ENCODE results near the gene GCSAM. TPM values are rescaled to one million over a fixed set of nuclear protein-coding genes. Genes with fewer than 3 reads are reported as not detected.

Gene GCSAM
- polyA plus RNA-seq, 6 donors from 2014 or later: 24.3 to 84.9 (median 41.6) TPM

- Mint-ChIP-seq H3K4me3 (peak overlapping the region in 5 of 8 donors; percentile 1 to 61 (median 20)), H3K4me1 (peaks cover 47 to 62% (median 61%) of the 10 kb centered on the region in 3 donors), H3K27ac (peak overlapping the region in 5 of 6 donors; percentile 24 to 92 (median 69)), H3K9me3 (no peaks in the 10 kb centered on the region), H3K27me3 (no peaks in the 10 kb centered on the region), H3K36me3 (no peaks in the 10 kb centered on the region)
- ATAC-seq (ENCODE audit: low read depth in 2 of 2) (peak in 1 of 2 donors; percentile 13), DNase-seq (no peak)
Measured at GRCh38 chr3:112136959-112137693, 4.1 kb upstream of the GCSAM start.

GRCh38 chr3:112136046-112136445 is 3.0 kb upstream of the GCSAM start:
- no peaks in the 10 kb centered on the region for H3K36me3 Mint-ChIP-seq
- no peaks in the 10 kb centered on the region for H3K27me3 Mint-ChIP-seq
- H3K27ac Mint-ChIP-seq: peak overlapping the region; percentile 21 to 75 (median 50)
- H3K9me3 Mint-ChIP-seq: no peaks in the 10 kb centered on the region
- peaks cover 52 to 69% (median 66%) of the 10 kb centered on the region in 3 donors for H3K4me1 Mint-ChIP-seq
- DNase-seq (no peak), ATAC-seq (ENCODE audit: low read depth in 2 of 2) (no peak)
- H3K4me3 Mint-ChIP-seq: peak overlapping the region in 4 of 8 donors; percentile 11 to 57 (median 28)

GRCh38 chr3:112134335-112135124 is 1.5 kb upstream of the GCSAM start:
- Mint-ChIP-seq H3K27me3 (no peaks in the 10 kb centered on the region), H3K4me1 (peaks cover 66 to 85% (median 82%) of the 10 kb centered on the region in 3 donors), H3K4me3 (peak overlapping the region in 4 of 8 donors; percentile 21 to 83 (median 49)), H3K27ac (peak overlapping the region in 5 of 6 donors; percentile 93 to 98 (median 98)), H3K9me3 (no peaks in the 10 kb centered on the region), H3K36me3 (peaks cover 0 to 3% of the 10 kb centered on the region in 2 donors)
- ATAC-seq (ENCODE audit: low read depth in 2 of 2) (no peak), DNase-seq (no peak)

- no peaks in the 10 kb centered on the region for H3K27me3 Mint-ChIP-seq
- ATAC-seq (ENCODE audit: low read depth in 2 of 2) (no peak), DNase-seq (no peak)
- peak overlapping the region; percentile 93 to 99 (median 98) for H3K27ac Mint-ChIP-seq
- peaks cover 73 to 92% (median 89%) of the 10 kb centered on the region in 3 donors for H3K4me1 Mint-ChIP-seq
- H3K9me3 Mint-ChIP-seq: no peaks in the 10 kb centered on the region
- peaks cover 0 to 3% of the 10 kb centered on the region in 2 donors for H3K36me3 Mint-ChIP-seq
- peak overlapping the region in 7 of 8 donors; percentile 83 to 99 (median 93) for H3K4me3 Mint-ChIP-seq
Measured at GRCh38 chr3:112133626-112134334, 732 bp upstream of the GCSAM start.

GRCh38 chr3:112132554-112132953 is 494 bp downstream of the GCSAM start:
- Mint-ChIP-seq H3K9me3 (no peaks in the 10 kb centered on the region), H3K4me1 (peaks cover 78 to 96% (median 91%) of the 10 kb centered on the region in 3 donors), H3K36me3 (peaks cover 0 to 3% of the 10 kb centered on the region in 2 donors), H3K27ac (peak overlapping the region; percentile 93 to 99 (median 98)), H3K27me3 (no peaks in the 10 kb centered on the region), H3K4me3 (peak overlapping the region; percentile 83 to 99 (median 94))
- DNase-seq (no peak), ATAC-seq (ENCODE audit: low read depth in 2 of 2) (no peak)

- H3K36me3 Mint-ChIP-seq: peaks cover 0 to 3% of the 10 kb centered on the region in 2 donors
- peaks cover 77 to 96% (median 91%) of the 10 kb centered on the region in 3 donors for H3K4me1 Mint-ChIP-seq
- H3K4me3 Mint-ChIP-seq: peak overlapping the region; percentile 83 to 99 (median 94)
- DNase-seq (no peak), ATAC-seq (ENCODE audit: low read depth in 2 of 2) (no peak)
- no peaks in the 10 kb centered on the region for H3K27me3 Mint-ChIP-seq
- peak overlapping the region; percentile 93 to 99 (median 98) for H3K27ac Mint-ChIP-seq
- no peaks in the 10 kb centered on the region for H3K9me3 Mint-ChIP-seq
Measured at GRCh38 chr3:112132088-112132487, 960 bp downstream of the GCSAM start.

GRCh38 chr3:112131111-112131510 is 1.9 kb downstream of the GCSAM start:
- Mint-ChIP-seq H3K36me3 (peaks cover 0 to 9% of the 10 kb centered on the region in 2 donors), H3K4me1 (peaks cover 76 to 97% (median 90%) of the 10 kb centered on the region in 3 donors), H3K4me3 (peak overlapping the region; percentile 22 to 78 (median 50)), H3K27ac (peak overlapping the region; percentile 6 to 99 (median 94)), H3K9me3 (no peaks in the 10 kb centered on the region), H3K27me3 (no peaks in the 10 kb centered on the region)
- DNase-seq (no peak), ATAC-seq (ENCODE audit: low read depth in 2 of 2) (no peak)

GRCh38 chr3:112130638-112130993 is 2.4 kb downstream of the GCSAM start:
- DNase-seq: no peak
- H3K4me1 Mint-ChIP-seq: peaks cover 76 to 97% (median 90%) of the 10 kb centered on the region in 3 donors
- no peaks in the 10 kb centered on the region for H3K9me3 Mint-ChIP-seq
- peak overlapping the region in 5 of 8 donors; percentile 4 to 65 (median 48) for H3K4me3 Mint-ChIP-seq
- ATAC-seq (ENCODE audit: low read depth in 2 of 2): no peak
- H3K27ac Mint-ChIP-seq: peak overlapping the region; percentile 91 to 99 (median 96)
- H3K27me3 Mint-ChIP-seq: no peaks in the 10 kb centered on the region
- peaks cover 1 to 13% of the 10 kb centered on the region in 2 donors for H3K36me3 Mint-ChIP-seq

GRCh38 chr3:112129925-112130637 is 3.0 kb downstream of the GCSAM start:
- Mint-ChIP-seq H3K27ac (peak overlapping the region; percentile 91 to 99 (median 96)), H3K36me3 (peaks cover 7 to 19% of the 10 kb centered on the region in 2 donors), H3K4me1 (peaks cover 79 to 97% (median 90%) of the 10 kb centered on the region in 3 donors), H3K27me3 (no peaks in the 10 kb centered on the region), H3K9me3 (no peaks in the 10 kb centered on the region), H3K4me3 (peak overlapping the region; percentile 6 to 65 (median 38))
- no peak for DNase-seq
- no peak for ATAC-seq (ENCODE audit: low read depth in 2 of 2)

- peak; percentile 76 to 77 for ATAC-seq (ENCODE audit: low read depth in 2 of 2)
- peak overlapping the region; percentile 91 to 99 (median 96) for H3K27ac Mint-ChIP-seq
- H3K27me3 Mint-ChIP-seq: no peaks in the 10 kb centered on the region
- H3K36me3 Mint-ChIP-seq: peaks cover 11 to 24% of the 10 kb centered on the region in 2 donors
- peak; percentile 85 for DNase-seq
- no peaks in the 10 kb centered on the region for H3K9me3 Mint-ChIP-seq
- peaks cover 79 to 93% (median 85%) of the 10 kb centered on the region in 3 donors for H3K4me1 Mint-ChIP-seq
- peak overlapping the region; percentile 10 to 80 (median 48) for H3K4me3 Mint-ChIP-seq
Measured at GRCh38 chr3:112128843-112129727, 4.0 kb downstream of the GCSAM start.

GRCh38 chr3:112127522-112128494 is 5.2 kb downstream of the GCSAM start:
- Mint-ChIP-seq H3K36me3 (peaks cover 14 to 35% of the 10 kb centered on the region in 2 donors), H3K27me3 (no peaks in the 10 kb centered on the region), H3K4me3 (peak overlapping the region; percentile 10 to 72 (median 56)), H3K27ac (peak overlapping the region; percentile 91 to 99 (median 96)), H3K4me1 (peaks cover 76 to 93% (median 84%) of the 10 kb centered on the region in 3 donors), H3K9me3 (no peaks in the 10 kb centered on the region)
- ATAC-seq (ENCODE audit: low read depth in 2 of 2) (peak; percentile 21 to 25), DNase-seq (peak; percentile 50)
